ENCODE data around the gene RTL10.

The RTL10 gene

GRCh38 chr22:19854778-19855503, at the start of gene RTL10, which contains the start of gene GNB1L:
Gene RTL10, minus strand, starts transcription at chr22:19854874. Its CDS starts 2,613 bp downstream, at chr22:19852261.
Gene GNB1L, minus strand, starts transcription at chr22:19854874. Its CDS starts 33,519 bp downstream, at chr22:19821355.
- DNase-seq = peak; percentile 95

GRCh38 chr22:19904174-19904856, 49.6 kb upstream of the RTL10 start:
- no peak for DNase-seq

- no peak for DNase-seq
These were observed 48.8 kb upstream of the RTL10 start for GRCh38 chr22:19903513-19903912.

GRCh38 chr22:19903031-19903430, 48.4 kb upstream of the RTL10 start:
- no peak for DNase-seq

- DNase-seq = no peak
These were observed 47.6 kb upstream of the RTL10 start for GRCh38 chr22:19902245-19902715.

- DNase-seq = no peak
These were observed 47.0 kb upstream of the RTL10 start for GRCh38 chr22:19901577-19902244.

- no peak for DNase-seq
These were observed 46.2 kb upstream of the RTL10 start for GRCh38 chr22:19900707-19901436.

- DNase-seq = no peak
These were observed 44.3 kb upstream of the RTL10 start for GRCh38 chr22:19898831-19899567.

- DNase-seq = no peak
These were observed 43.5 kb upstream of the RTL10 start for GRCh38 chr22:19898145-19898544.

GRCh38 chr22:19897726-19898125, 43.1 kb upstream of the RTL10 start:
- no peak for DNase-seq

GRCh38 chr22:19896665-19897355, 42.1 kb upstream of the RTL10 start:
- no peak for DNase-seq

- no peak for DNase-seq
These were observed 40.6 kb upstream of the RTL10 start for GRCh38 chr22:19895160-19895849.

GRCh38 chr22:19893363-19893762, 38.7 kb upstream of the RTL10 start:
- no peak for DNase-seq

- no peak for DNase-seq
These were observed 38.3 kb upstream of the RTL10 start for GRCh38 chr22:19892925-19893324.

GRCh38 chr22:19892257-19892879, 37.7 kb upstream of the RTL10 start:
- DNase-seq = peak; percentile 45

GRCh38 chr22:19891317-19892256, 36.9 kb upstream of the RTL10 start:
- peak; percentile 73 for DNase-seq

- DNase-seq = no peak
These were observed 36.0 kb upstream of the RTL10 start for GRCh38 chr22:19890502-19891316.

GRCh38 chr22:19889951-19890350, 35.3 kb upstream of the RTL10 start:
- no peak for DNase-seq
